HG03060 (cell line): ENCODE data around the gene PSMB7.

Experiments used
- ATAC-seq: cut with Tn5 transposase; IDR thresholded peaks from one replicate; pipeline ENCODE4 v1.9.1; 2021; ENCODE audit warnings: low read depth, moderate number of reproducible peaks; ENCODE audit not compliant: unreplicated experiment

PSMB7 gene

DNA sequence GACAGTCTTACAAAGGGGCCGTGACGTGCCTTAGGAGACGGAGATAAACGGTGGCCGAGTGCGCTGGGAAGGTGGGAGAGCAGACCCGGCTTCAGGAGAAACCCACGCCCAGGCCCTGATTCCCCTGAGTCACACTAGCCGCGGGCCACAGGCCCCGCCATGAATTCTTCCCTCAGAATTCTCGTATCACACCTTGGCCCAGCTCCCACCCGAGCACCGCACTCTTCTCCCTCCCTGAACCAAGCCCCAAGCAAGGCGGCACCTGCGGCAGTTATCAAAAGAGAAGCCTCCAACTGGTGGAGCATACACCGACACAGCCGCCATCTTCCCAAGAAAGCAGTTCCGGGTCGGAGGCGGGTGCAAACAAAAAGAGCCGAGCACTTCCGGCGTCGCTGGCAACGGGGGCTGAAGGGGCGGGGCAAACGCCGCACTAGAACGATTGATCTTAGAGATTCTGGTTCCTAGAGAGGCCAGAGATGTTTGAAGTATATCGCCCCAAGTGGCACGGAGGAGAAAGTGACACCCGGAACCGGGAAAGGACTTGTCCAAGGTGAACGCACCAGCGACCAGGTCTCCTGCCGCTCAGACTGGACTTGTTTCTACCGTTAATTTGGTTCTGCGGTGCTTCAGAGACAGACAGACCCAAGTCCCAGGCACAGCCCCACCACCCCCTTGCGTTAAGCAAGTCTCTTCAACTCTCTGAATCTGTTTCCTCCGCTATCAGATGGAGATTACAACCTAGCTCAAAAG is at the start of gene PSMB7:
Gene PSMB7, minus strand, starts transcription at position 341 of the 750 bp plus-strand sequence. Its CDS starts 17 bp downstream, at position 324.
- peak; percentile 82 for ATAC-seq

DNA sequence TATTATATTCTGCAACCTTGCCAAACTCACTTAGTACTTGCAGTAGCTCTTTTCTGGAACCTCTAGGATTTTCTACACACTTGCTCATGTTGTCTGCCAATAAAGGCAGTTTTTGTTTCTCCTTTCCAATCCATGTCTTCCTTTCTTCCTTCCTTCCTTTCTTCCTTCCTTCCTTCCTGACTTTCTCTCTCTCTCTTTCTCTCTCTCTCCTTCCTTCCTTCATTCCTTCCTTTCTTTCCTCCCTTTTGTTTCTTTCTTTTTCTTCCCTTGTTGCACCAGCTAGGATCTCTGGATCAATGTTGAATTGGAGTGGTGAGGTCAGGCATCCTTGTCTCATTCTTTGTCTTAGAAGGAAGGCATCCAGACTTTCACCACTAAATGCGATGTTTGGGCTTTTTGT is 47.5 kb upstream of the PSMB7 start:
- ATAC-seq = no peak

GRCh38 chr9:124458441-124458840 is 43.2 kb upstream of the PSMB7 start:
- ATAC-seq = no peak

- ATAC-seq = no peak
Observed at GRCh38 chr9:124457887-124458431, 42.7 kb upstream of the PSMB7 start.

- ATAC-seq = no peak
Observed at GRCh38 chr9:124457079-124457886, 42.0 kb upstream of the PSMB7 start.

- ATAC-seq = no peak
Observed at GRCh38 chr9:124456341-124457078, 41.3 kb upstream of the PSMB7 start.

DNA sequence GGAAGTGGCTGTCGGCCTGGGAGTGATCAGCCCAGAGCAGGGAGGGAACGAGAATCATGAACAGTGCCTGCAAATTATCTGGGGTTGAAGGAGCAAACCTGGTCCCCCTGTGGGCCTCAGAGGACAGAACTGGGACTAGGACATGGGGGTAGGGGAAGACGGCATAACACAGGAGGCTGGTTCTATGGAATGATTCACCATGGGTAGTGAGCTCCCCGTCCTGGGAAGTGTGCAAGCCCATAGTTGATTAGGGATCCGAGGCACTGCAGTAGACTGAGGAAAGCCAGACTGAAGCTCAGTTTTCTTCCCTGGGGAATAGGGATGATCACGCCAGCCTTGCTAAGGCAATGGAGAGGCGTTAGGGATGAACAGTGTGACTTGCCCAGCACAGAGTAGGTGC is 40.6 kb upstream of the PSMB7 start:
- no peak for ATAC-seq

GRCh38 chr9:124454791-124455443 is 39.7 kb upstream of the PSMB7 start:
- ATAC-seq = no peak

DNA sequence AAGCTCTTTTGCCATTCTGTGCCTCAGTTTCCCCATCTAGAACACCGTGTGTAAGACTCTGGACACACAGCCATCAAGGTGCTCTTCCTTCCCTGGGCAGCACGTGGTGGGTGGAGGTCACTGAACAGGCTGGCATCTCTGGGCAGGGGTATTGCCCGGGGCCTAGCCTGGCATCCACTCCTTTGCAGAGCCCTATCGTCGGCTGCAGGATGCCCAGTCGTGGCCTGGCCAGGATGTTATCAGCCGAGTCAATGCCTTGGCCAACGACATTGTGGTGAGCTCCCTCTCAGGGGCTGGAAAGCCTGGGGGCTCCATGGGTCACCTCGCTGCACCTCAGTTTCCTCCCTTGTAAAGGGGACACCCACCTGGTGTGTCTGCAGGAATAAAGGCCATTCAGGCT is 39.1 kb upstream of the PSMB7 start:
- no peak for ATAC-seq

DNA sequence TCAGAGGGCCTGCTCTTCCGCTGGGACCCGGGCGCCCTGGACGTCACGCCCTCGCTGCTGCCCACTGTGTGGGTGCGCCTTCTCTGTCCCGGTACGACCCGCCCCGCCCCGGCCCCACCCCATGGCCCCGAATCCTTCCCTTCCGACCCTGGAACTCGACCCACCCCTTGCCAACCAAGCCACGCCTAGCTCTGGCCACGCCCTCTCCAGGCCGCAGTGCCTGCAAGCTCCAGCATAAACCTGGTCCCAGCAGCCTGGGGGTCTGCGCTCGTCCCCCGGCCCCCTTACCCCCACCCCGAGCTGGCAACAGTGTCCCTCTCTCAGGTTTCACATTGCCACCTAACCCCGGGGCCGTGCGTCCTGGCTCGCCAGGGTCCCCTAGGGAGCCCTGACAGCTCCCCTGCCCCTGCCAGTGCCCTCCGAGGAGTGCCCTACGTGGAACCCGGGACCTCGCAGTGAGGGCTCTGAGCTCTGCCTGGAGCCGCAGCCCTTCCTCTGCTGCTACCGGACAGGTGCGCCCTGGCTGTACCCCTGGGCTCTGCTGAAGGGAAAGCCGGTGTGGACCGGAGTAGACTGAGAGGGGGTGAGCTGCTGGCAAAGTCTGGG is 38.4 kb upstream of the PSMB7 start:
- no peak for ATAC-seq

DNA sequence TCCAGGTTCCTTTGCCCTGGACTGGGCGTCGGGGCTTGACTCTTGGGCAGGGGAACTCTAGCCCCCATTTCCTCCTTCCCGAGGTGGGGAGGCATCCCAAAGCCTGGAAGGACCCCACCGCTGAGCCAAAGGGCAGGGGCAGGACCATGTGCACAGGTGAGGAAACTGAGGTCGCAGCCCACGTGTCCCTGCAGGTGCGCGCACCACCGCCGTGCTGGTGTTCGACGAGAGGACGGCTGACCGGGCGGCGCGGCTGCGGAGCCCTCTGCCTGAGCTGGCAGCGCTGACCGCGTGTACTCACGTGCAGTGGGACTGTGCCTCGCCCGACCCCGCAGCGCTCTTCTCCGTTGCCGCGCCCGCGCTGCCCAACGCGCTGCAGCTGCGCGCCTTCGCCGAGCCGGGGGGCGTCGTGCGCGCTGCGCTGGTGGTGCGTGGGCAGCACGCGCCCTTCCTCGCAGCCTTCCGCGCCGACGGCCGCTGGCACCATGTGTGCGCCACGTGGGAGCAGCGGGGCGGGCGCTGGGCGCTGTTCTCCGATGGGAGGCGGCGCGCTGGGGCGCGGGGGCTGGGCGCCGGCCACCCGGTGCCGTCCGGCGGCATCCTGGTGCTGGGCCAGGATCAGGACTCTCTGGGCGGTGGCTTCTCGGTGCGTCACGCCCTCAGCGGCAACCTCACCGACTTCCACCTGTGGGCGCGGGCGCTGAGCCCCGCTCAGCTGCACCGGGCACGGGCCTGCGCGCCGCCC is 37.8 kb upstream of the PSMB7 start:
- no peak for ATAC-seq

DNA sequence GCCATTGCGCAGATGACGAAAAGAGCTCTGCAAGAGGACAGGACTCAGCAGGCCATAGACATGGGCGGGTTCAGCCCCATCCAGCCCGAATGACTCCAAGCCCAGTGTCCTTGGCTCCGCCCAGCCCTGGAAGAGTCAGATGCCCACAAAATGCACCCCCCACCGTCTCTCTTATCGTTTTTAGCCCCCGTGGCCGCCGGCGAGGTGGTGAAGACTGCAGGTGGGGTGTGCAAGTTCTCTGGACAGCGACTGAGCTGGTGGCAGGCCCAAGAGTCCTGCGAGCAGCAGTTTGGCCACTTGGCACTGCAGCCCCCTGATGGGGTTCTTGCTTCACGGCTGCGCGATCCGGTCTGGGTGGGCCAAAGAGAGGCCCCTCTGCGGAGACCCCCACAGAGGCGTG is 37.1 kb upstream of the PSMB7 start:
- no peak for ATAC-seq

GRCh38 chr9:124450931-124451661 is 35.9 kb upstream of the PSMB7 start:
- ATAC-seq = no peak

DNA sequence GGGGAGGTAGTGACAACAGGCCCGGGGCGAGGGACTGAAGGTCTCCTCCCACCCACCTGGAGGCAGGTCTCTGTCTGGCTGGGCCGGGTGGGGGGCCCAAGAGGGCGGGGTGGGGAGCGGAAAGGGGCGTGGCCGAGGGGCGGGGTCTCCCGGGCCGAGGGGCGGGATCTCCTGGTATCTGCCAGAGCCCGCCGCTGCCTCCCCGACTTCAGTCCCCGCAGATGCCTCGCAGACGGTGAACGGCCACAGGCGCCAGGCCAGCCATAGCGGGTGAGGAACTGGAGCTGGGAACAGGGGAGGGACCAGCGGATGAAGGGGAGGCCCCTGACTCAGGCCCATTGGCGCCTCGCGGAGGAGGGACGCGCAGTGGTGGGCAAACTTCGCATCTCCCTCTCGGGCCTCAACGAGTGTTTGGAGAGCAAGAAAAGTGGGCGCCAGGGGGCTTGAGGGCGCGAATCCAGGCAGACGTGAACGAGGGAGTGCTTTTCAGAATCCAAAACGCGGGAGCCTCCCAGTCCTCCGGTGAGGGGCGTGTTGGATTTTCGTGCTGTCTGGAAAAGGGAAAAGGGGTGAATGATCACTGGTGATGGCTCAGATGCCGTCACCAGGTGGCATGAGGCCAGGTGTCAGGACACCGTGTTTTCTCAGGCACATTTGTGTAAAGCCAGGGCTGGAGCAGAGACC is 35.1 kb upstream of the PSMB7 start, which contains the start of gene ADGRD2:
Gene ADGRD2, plus strand, starts transcription at position 211 of the 684 bp plus-strand sequence. CDS start 1,216 bp downstream, outside the sequence.
- ATAC-seq = no peak

DNA sequence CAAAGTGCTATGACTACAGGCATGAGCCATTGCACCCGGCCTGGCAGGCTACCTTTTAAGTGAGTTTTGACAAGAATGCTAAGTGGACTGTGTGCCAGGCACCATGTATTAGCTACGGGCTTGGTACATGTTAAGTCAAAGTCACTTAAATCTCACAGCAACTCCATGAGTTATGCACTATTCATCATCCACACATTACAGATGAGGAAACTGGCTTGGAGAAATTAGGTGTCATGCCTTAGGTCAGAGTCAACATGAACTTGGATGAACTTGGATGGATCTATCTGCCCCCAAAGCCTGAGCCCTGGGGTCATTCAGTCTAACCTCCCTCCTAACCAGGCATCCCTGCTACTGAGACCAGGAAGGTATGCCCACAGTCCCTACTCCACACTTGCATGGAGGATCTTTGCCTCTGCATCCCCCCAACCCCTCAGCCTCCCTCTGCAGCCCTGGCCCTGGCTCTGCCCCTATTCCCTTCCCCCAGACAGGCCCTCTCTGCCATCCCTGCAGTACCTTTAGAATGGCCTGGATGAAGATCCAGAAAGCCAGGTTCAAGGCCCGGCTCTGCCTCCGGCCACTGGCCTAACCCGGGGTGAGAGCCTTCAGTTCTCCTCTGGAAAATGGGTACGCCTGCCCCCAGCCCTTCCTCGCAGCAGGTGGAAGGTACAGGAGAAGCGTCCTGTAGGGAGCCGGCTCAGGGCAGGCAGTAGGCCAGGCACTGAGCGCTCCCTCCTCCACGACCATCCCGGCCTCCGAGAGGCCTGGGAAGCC is 34.3 kb upstream of the PSMB7 start:
- no peak for ATAC-seq

GRCh38 chr9:124448019-124448418 is 32.8 kb upstream of the PSMB7 start:
- ATAC-seq = no peak

DNA sequence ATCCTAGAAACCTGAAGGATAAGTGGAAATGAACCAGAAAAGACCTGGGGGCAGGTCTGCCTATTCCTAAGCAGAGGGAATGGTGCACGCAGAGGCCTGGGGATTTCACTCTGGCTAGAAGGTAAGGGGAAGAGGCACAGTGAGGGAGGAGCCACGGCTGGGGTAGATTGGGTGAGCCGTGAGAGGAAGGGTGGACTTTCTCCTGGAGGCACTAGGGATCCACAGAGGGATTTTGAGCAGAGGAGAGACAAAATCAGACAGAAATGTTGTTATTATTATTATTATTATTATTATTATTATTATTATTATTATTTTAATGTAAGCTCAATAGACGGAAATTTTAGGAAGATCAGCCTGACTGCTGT is 32.0 kb upstream of the PSMB7 start:
- ATAC-seq = no peak
